IMR-90 (cell line): Measurements from ENCODE around the gene SHC2. TPM values are rescaled to one million over a fixed set of nuclear protein-coding genes. Genes with fewer than 3 reads are reported as not detected.

Source experiments
- ATAC-seq: fragments of 200-7000 bp; cut with Tn5 transposase; 2 replicates; pipeline ENCODE4 v1.9.1; 2020; ENCODE audit warnings: low read depth, mild to moderate bottlenecking, moderate library complexity
- BruUV-seq: library from RNA; stranded (reverse); fragments of 400-500 nt; replicated peaks from 2 replicates; lab custom pipeline; 2021; lab: Mats Ljungman, UMichigan
- CTCF ChIA-PET: fragments of 300-600 bp; formaldehyde crosslinking; extraction: SDS; loops from one replicate; lab custom pipeline; 2021; ENCODE audit warnings: antibody characterized with exemption; lab: Yijun Ruan, JAX
- POLR2A ChIA-PET: fragments of 300-600 bp; sonication (Branson Sonifier 250); formaldehyde crosslinking; loops from one replicate; lab custom pipeline; 2022; ENCODE audit warnings: antibody characterized with exemption; ENCODE audit not compliant: unreplicated experiment; lab: Charles Lee
- DNase-seq: peaks from one replicate; pipeline ENCODE4 v3.0.0; 2013
- H2AFZ ChIP-seq: replicated peaks from 2 replicates; pipeline ENCODE3; 2013; ENCODE audit warnings: low read length, mild to moderate bottlenecking; ENCODE audit not compliant: poor library complexity
- H2AK5ac ChIP-seq: 2 replicates; pipeline ENCODE4 v1.6.1; 2013; ENCODE audit warnings: low read depth, low read length, inconsistent platforms
- H2AK9ac ChIP-seq: replicated peaks from 2 replicates; pipeline ENCODE3; 2013; ENCODE audit warnings: mild to moderate bottlenecking, low read depth, low read length, moderate library complexity; ENCODE audit not compliant: poor library complexity
- H2BK120ac ChIP-seq: 2 replicates; pipeline ENCODE4 v1.6.1; 2013; ENCODE audit warnings: low read depth, low read length, inconsistent platforms
- H2BK15ac ChIP-seq: 3 replicates; pipeline ENCODE4 v1.6.1; 2013; ENCODE audit warnings: low read depth, low read length, inconsistent platforms
- H2BK20ac ChIP-seq: 2 replicates; pipeline ENCODE4 v1.6.1; 2013; ENCODE audit warnings: low read depth, mild to moderate bottlenecking, inconsistent platforms, low read length, moderate library complexity
- H2BK5ac ChIP-seq: 2 replicates; pipeline ENCODE4 v1.6.1; 2013; ENCODE audit warnings: mild to moderate bottlenecking, low read depth, low read length, inconsistent platforms; ENCODE audit not compliant: poor library complexity, severe bottlenecking
- H3K14ac ChIP-seq: replicated peaks from 2 replicates; pipeline ENCODE4 v1.6.1; 2013; ENCODE audit warnings: low read depth, low read length, inconsistent platforms
- H3K18ac ChIP-seq: 2 replicates; pipeline ENCODE4 v1.6.1; 2013; ENCODE audit warnings: low read depth, low read length, control low read depth
- H3K23ac ChIP-seq: 2 replicates; pipeline ENCODE4 v1.6.1; 2013; ENCODE audit warnings: low read depth, low read length, inconsistent platforms
- H3K27ac ChIP-seq: 2 replicates; pipeline ENCODE4 v1.5.1; 2013; ENCODE audit warnings: mild to moderate bottlenecking, control low read depth, low read length; ENCODE audit not compliant: insufficient read depth
- H3K27me3 ChIP-seq: 2 replicates; pipeline ENCODE4 v1.6.1; 2013; ENCODE audit warnings: low read length; ENCODE audit not compliant: control insufficient read depth, insufficient read depth
- H3K36me3 ChIP-seq: 2 replicates; pipeline ENCODE4 v1.6.1; 2013; ENCODE audit warnings: low read length, mixed read lengths; ENCODE audit not compliant: control insufficient read depth, insufficient read depth
- H3K4ac ChIP-seq: 2 replicates; pipeline ENCODE4 v1.6.1; 2013; ENCODE audit warnings: low read depth, low read length, inconsistent platforms
- H3K4me1 ChIP-seq: 2 replicates; pipeline ENCODE4 v1.6.1; 2013; ENCODE audit warnings: low read length, mixed read lengths; ENCODE audit not compliant: control insufficient read depth, insufficient read depth
- H3K4me2 ChIP-seq: 2 replicates; pipeline ENCODE4 v1.6.1; 2013; ENCODE audit warnings: low read depth, mild to moderate bottlenecking, control low read depth, low read length, moderate library complexity
- H3K4me3 ChIP-seq: 2 replicates; pipeline ENCODE4 v1.5.1; 2013; ENCODE audit warnings: low read depth, mild to moderate bottlenecking, control low read depth, low read length, moderate library complexity; ENCODE audit not compliant: insufficient read depth
- H3K56ac ChIP-seq: 2 replicates; pipeline ENCODE4 v1.6.1; 2013; ENCODE audit warnings: low read length, inconsistent platforms; ENCODE audit not compliant: insufficient read depth; ENCODE audit errors: extremely low read depth
- H3K79me1 ChIP-seq, 2 experiments: 2 replicates each; pipeline ENCODE4 v1.6.1; 2013; ENCODE audit warnings: low read length in 2 of 2, inconsistent platforms in 1 of 2, low read depth in 1 of 2
- H3K9ac ChIP-seq: 2 replicates; pipeline ENCODE4 v1.6.1; 2013; ENCODE audit warnings: low read depth, low read length, control low read depth
- H3K9me1 ChIP-seq: 2 replicates; pipeline ENCODE4 v1.6.1; 2013; ENCODE audit warnings: low read length, inconsistent platforms; ENCODE audit not compliant: insufficient read depth
- H3K9me3 ChIP-seq: 2 replicates; pipeline ENCODE4 v1.6.1; 2013; ENCODE audit warnings: low read length; ENCODE audit not compliant: control insufficient read depth, insufficient read depth
- H4K20me1 ChIP-seq: 2 replicates; pipeline ENCODE4 v1.6.1; 2013; ENCODE audit warnings: low read length, inconsistent platforms; ENCODE audit not compliant: insufficient read depth
- H4K5ac ChIP-seq: 2 replicates; pipeline ENCODE4 v1.6.1; 2013; ENCODE audit warnings: mild to moderate bottlenecking, low read depth, low read length, control low read depth
- H4K8ac ChIP-seq, 2 experiments: 2 replicates each; pipeline ENCODE4 v1.6.1; 2013; ENCODE audit warnings: low read depth in 2 of 2, low read length in 2 of 2, control low read depth in 1 of 2, inconsistent platforms in 1 of 2
- H4K91ac ChIP-seq: 2 replicates; pipeline ENCODE4 v1.6.1; 2013; ENCODE audit warnings: low read depth, low read length, inconsistent platforms; ENCODE audit not compliant: insufficient read depth
- CEBPB ChIP-seq: IDR thresholded peaks from 2 replicates; pipeline ENCODE4 v1.6.1; 2012; ENCODE audit warnings: low read depth, low read length, improper control_type of control experiment
- RAD21 ChIP-seq: IDR thresholded peaks from 2 replicates; pipeline ENCODE4 v1.6.1; 2012; ENCODE audit warnings: low read length, improper control_type of control experiment
- SMC3 ChIP-seq: fragments of 150-350 bp; IDR thresholded peaks from 2 replicates; pipeline ENCODE4 v1.6.1; 2016; ENCODE audit warnings: low read depth, mild to moderate bottlenecking, antibody characterized with exemption, low read length, moderate library complexity
- WGBS, 2 experiments: methylation state at CpG; one replicate each; pipeline versions ENCODE4 v1.1.5 to v1.1.7; 2013; ENCODE audit warnings: missing lambda C conversion rate in 2 of 2; ENCODE audit not compliant: insufficient read length in 1 of 2; ENCODE audit errors: extremely low coverage in 2 of 2; 5-methylcytosine and 5-hydroxymethylcytosine counted together
- dilution Hi-C: fragments of 300-500 bp; cut with HindIII; formaldehyde crosslinking; loops from one replicate; pipeline ENCODE4 v1.14.3; 2018; ENCODE audit warnings: low sequenced_read_pairs; ENCODE audit not compliant: unreplicated experiment
- in situ Hi-C: fragments of 300-500 bp; cut with MboI; formaldehyde crosslinking; loops from 3 replicates; pipeline ENCODE4 v1.14.3; 2019; ENCODE audit warnings: low sequenced_read_pairs, inconsistent platforms, mixed read lengths
- intact Hi-C: fragments of 100-400 bp; cut with micrococcal nuclease; formaldehyde crosslinking; loops from 2 replicates; pipeline ENCODE4 v1.10.0; 2022
- polyA plus RNA-seq, 3 experiments: library from polyadenylated mRNA; depleted of rRNA; stranded (reverse); fragments of >200 nt; gene quantifications; 2 replicates each; pipeline ENCODE4 v1.2.3, GENCODE V29; 2012; ENCODE audit warnings: low replicate concordance in 1 of 3
- total RNA-seq: library from RNA; depleted of rRNA; stranded (reverse); fragments of >200 nt; gene quantifications from 2 replicates; pipeline ENCODE4 v1.2.3, GENCODE V29; 2012
- TF ChIP-seq, protein P1 (sequence below): fragments of 150-350 bp; IDR thresholded peaks from 2 replicates; pipeline ENCODE4 v1.6.1; 2016; ENCODE audit warnings: low read depth, mild to moderate bottlenecking, low read length, moderate library complexity, borderline replicate concordance
- TF ChIP-seq, protein P2 (sequence below): conservative IDR thresholded peaks from 2 replicates; pipeline ENCODE4 v1.5.1; 2012; ENCODE audit warnings: mild to moderate bottlenecking, low read depth, low read length, improper control_type of control experiment

The SHC2 gene
- total and polyA plus RNA-seq, 2 of the 4 experiments (the other 2 are of a cell fraction) = 0.68 TPM; not detected in 1

DNA sequence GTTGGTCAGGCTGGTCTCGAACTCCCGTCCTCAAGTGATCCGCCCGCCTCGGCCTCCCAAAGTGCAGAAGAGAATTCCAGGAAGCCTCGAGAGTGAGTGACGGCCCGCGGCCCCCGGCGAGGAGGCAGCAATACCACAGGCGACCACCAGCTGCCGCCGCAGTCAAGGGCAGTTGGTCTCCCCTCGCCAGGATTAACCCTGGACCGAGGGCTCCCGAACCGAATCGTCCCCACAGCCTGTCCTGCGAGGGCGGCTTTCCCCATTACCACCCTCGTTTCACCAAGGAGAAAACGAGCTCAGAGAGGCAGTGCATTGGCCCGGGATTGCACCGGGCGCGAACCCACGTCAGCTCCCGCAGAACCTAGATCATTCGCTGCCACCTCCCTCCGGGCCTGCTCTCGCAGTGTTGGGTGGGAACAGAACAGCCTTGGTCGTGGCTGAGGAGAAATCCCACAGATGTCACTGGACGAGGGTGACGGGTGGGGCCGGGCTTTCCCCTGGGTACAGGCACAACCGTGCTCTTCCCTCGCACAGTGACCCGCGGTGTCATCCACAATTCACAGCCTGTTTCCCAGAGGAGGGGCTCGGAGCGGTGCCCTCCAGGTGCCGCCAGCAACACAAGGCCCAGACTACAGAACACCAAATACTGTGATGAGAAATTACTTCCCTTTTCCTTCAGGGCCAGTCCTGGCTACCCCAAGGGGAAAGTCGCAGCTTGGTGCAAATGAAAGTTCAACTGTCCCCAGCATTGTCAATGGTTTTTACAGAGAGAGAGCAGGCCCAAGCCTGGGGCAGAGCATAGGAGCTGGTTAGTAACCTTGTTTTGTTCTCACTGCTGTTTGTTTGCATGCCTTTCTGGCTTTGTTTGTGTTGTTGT, 76.7 kb downstream of the SHC2 start:
- WGBS, 2 experiments = 21% methylated on average over 13 of the region's 44 CpGs; no CpG with 5 or more reads in 1 of the 2 experiments
- Histone ChIP-seq H2AK5ac (no peak overlapping the region), H3K27me3 (peaks cover 11% of the 10 kb centered on the region), H2BK15ac (no peak overlapping the region), H3K4me3 (no peak overlapping the region), H3K18ac (no peak overlapping the region), H3K23ac (no peak overlapping the region), H2BK5ac (no peak overlapping the region), H3K56ac (no peak overlapping the region), H3K14ac (no peak overlapping the region), H3K4me1 (peaks cover 2% of the 10 kb centered on the region; the same call in 1 of the 2 replicates), H3K79me1 (no peaks in the 10 kb centered on the region), H2BK120ac (no peak overlapping the region), H3K27ac (no peak overlapping the region), H2AK9ac (peak overlapping the region; percentile 55), H3K36me3 (no peaks in the 10 kb centered on the region), H4K91ac (no peak overlapping the region), H2AFZ (peak overlapping the region; percentile 26), H3K9me1 (no peaks in the 10 kb centered on the region), H4K8ac (0 out of 4 replicates have a peak overlapping the region, but pooled peaks of 1 of the 2 experiments have one; percentile 17), H2BK20ac (no peak overlapping the region), H3K9ac (no peak overlapping the region), H3K9me3 (no peaks in the 10 kb centered on the region; the same call in 1 of the 2 replicates), H3K4me2 (no peak overlapping the region), H3K4ac (no peak overlapping the region), H4K20me1 (no peaks in the 10 kb centered on the region), H4K5ac (no peak overlapping the region)
- no TSS peak for BruUV-seq
- peak; percentile 86 for ATAC-seq
- CTCF ChIA-PET = no interaction called here
- no peak for DNase-seq
- in situ Hi-C loops (no loop called here), intact Hi-C loops (loop anchor here (5.0 kb wide), 1 partner anchor 123 kb away; the partner anchor contains the start of gene TPGS1), dilution Hi-C loops (no loop called here)
- TF ChIP-seq, protein P1, sequence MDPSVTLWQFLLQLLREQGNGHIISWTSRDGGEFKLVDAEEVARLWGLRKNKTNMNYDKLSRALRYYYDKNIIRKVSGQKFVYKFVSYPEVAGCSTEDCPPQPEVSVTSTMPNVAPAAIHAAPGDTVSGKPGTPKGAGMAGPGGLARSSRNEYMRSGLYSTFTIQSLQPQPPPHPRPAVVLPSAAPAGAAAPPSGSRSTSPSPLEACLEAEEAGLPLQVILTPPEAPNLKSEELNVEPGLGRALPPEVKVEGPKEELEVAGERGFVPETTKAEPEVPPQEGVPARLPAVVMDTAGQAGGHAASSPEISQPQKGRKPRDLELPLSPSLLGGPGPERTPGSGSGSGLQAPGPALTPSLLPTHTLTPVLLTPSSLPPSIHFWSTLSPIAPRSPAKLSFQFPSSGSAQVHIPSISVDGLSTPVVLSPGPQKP = no peak
- TF ChIP-seq RAD21 (peak; percentile 46), CEBPB (no peak), SMC3 (0 out of 2 replicates have a peak, but pooled peaks have one; percentile 12)
- TF ChIP-seq, protein P2, sequence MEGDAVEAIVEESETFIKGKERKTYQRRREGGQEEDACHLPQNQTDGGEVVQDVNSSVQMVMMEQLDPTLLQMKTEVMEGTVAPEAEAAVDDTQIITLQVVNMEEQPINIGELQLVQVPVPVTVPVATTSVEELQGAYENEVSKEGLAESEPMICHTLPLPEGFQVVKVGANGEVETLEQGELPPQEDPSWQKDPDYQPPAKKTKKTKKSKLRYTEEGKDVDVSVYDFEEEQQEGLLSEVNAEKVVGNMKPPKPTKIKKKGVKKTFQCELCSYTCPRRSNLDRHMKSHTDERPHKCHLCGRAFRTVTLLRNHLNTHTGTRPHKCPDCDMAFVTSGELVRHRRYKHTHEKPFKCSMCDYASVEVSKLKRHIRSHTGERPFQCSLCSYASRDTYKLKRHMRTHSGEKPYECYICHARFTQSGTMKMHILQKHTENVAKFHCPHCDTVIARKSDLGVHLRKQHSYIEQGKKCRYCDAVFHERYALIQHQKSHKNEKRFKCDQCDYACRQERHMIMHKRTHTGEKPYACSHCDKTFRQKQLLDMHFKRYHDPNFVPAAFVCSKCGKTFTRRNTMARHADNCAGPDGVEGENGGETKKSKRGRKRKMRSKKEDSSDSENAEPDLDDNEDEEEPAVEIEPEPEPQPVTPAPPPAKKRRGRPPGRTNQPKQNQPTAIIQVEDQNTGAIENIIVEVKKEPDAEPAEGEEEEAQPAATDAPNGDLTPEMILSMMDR = peak; percentile 45
- POLR2A ChIA-PET = no interaction called here
